ENCODE data around the gene LARGE1. TPM values are rescaled to one million over a fixed set of nuclear protein-coding genes. Genes with fewer than 3 reads are reported as not detected.

LARGE1 gene
- total RNA-seq, 2 experiments from 2014 or later = 0.69 to 1.1 TPM

GRCh38 chr22:33909075-33909458 is 11.2 kb downstream of the LARGE1 start:
- Mint-ChIP-seq H3K27ac (no peak overlapping the region), H3K4me1 (ENCODE audit: low read depth) (no peaks in the 10 kb centered on the region), H3K27me3 (ENCODE audit: low read depth) (peaks cover 7% of the 10 kb centered on the region), H3K4me3 (no peak overlapping the region), H3K36me3 (ENCODE audit: low read depth) (no peaks in the 10 kb centered on the region), H3K9me3 (no peaks in the 10 kb centered on the region)
- CTCF ChIA-PET = no interaction called here
- intact Hi-C loops (cut with micrococcal nuclease) = no loop called here
- DNase-seq = no peak

DNA sequence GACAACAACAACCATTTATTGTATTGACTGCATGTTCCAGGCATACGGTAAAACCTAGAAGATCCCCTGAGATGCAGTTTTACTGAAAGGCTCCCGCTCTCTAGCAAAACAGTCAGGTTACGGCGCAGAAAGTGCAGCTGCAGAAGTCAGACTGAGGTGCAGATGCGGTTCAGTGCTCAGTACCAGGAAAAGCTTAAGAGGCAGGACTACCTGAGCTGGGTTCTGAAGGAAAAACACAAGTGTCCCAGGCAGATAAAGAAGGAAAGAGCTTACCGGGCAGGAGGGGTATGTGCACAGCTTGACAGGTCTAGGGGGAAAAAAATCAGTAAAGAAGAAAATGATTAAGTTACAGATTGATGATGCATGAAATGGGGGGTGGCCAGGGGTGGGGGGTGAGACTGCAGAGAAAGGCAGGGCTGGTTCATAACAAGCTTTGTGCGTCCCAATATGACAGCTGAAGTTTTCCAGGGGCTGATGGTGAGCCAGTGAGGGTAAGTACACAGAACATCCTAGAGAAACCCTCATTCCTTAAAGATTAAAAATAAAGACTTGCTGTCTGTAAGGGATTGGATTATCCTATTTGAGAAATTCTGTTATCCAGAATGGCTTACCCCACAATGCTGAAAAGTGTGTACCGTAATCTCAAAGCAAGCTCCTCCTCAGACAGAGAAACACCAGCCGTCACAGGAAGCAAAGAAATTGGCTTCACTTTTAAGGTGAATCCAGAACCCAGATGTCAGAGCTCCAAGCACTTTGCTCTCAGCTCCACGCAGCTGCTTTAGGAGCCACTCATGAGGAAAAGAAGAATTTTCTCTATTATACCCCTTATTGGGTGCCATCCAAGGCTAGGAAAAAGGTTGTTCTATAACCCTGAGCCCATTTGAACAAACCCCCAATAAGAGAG is 11.9 kb downstream of the LARGE1 start:
- DNase-seq = no peak
- Mint-ChIP-seq H3K9me3 (no peaks in the 10 kb centered on the region), H3K4me1 (ENCODE audit: low read depth) (no peaks in the 10 kb centered on the region), H3K27me3 (ENCODE audit: low read depth) (peaks cover 6% of the 10 kb centered on the region), H3K27ac (no peak overlapping the region), H3K4me3 (no peak overlapping the region), H3K36me3 (ENCODE audit: low read depth) (no peaks in the 10 kb centered on the region)
- intact Hi-C loops (cut with micrococcal nuclease) = no loop called here
- CTCF ChIA-PET = no interaction called here

DNA sequence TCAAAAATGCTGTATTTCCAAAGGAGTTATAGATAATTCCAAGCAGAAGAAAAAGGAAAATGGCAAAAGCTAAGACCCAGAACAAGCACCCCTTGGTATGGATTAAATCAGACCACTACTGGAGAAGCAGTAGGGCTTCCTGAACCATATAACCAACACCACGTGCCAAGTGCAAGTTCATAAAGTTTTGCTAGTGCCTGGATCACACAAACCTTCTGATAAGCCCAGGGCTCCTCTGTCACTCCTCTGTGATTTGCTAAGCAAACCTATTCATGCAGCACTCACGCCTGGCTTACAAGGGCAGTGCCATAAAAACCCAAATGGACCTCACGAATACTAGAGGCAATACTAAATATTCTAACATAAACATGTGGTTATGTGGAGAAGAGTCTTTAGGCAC is 13.3 kb downstream of the LARGE1 start:
- Mint-ChIP-seq H3K27me3 (ENCODE audit: low read depth) (peaks cover 8% of the 10 kb centered on the region), H3K9me3 (no peaks in the 10 kb centered on the region), H3K36me3 (ENCODE audit: low read depth) (no peaks in the 10 kb centered on the region), H3K4me3 (no peak overlapping the region), H3K27ac (no peak overlapping the region), H3K4me1 (ENCODE audit: low read depth) (no peaks in the 10 kb centered on the region)
- no peak for DNase-seq
- CTCF ChIA-PET = no interaction called here
- intact Hi-C loops (cut with micrococcal nuclease) = no loop called here

GRCh38 chr22:33906475-33906874 is 13.8 kb downstream of the LARGE1 start:
- H3K27ac Mint-ChIP-seq = no peak overlapping the region
- H3K36me3 Mint-ChIP-seq (ENCODE audit: low read depth) = no peaks in the 10 kb centered on the region
- no peak for DNase-seq
- H3K9me3 Mint-ChIP-seq = no peaks in the 10 kb centered on the region
- CTCF ChIA-PET = no interaction called here
- H3K4me1 Mint-ChIP-seq (ENCODE audit: low read depth) = no peaks in the 10 kb centered on the region
- intact Hi-C loops (cut with micrococcal nuclease) = no loop called here
- H3K4me3 Mint-ChIP-seq = no peak overlapping the region
- H3K27me3 Mint-ChIP-seq (ENCODE audit: low read depth) = peaks cover 8% of the 10 kb centered on the region

GRCh38 chr22:33903012-33903411 is 17.3 kb downstream of the LARGE1 start:
- intact Hi-C loops (cut with micrococcal nuclease) = no loop called here
- H3K27me3 Mint-ChIP-seq (ENCODE audit: low read depth) = peaks cover 6% of the 10 kb centered on the region
- DNase-seq = no peak
- H3K27ac Mint-ChIP-seq = no peak overlapping the region
- H3K4me3 Mint-ChIP-seq = no peak overlapping the region
- no peaks in the 10 kb centered on the region for H3K36me3 Mint-ChIP-seq (ENCODE audit: low read depth)
- no peaks in the 10 kb centered on the region for H3K9me3 Mint-ChIP-seq
- no peaks in the 10 kb centered on the region for H3K4me1 Mint-ChIP-seq (ENCODE audit: low read depth)
- CTCF ChIA-PET = no interaction called here

DNA sequence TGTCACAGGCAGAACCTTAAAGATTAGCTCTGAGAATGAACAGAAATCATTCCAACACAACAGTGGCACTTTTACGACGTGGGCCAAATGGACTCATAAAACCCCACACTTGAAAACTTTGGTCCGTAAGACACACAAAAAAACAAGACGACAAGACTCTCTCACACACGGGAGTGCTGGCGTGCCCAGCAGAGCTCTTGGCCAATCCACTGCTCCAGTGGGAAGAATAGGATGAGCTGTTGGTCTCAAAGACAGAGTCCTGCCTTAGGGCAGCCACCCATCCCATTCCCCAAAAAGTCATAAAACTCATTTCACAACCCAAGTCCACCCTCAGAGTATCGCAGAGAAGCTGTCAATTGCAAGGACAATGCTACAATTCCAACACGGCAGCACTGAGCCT is 18.2 kb downstream of the LARGE1 start:
- DNase-seq = no peak
- H3K4me3 Mint-ChIP-seq = no peak overlapping the region
- intact Hi-C loops (cut with micrococcal nuclease) = no loop called here
- no peaks in the 10 kb centered on the region for H3K9me3 Mint-ChIP-seq
- H3K27ac Mint-ChIP-seq = no peak overlapping the region
- H3K27me3 Mint-ChIP-seq (ENCODE audit: low read depth) = peaks cover 8% of the 10 kb centered on the region
- no peaks in the 10 kb centered on the region for H3K4me1 Mint-ChIP-seq (ENCODE audit: low read depth)
- CTCF ChIA-PET = no interaction called here
- no peaks in the 10 kb centered on the region for H3K36me3 Mint-ChIP-seq (ENCODE audit: low read depth)

DNA sequence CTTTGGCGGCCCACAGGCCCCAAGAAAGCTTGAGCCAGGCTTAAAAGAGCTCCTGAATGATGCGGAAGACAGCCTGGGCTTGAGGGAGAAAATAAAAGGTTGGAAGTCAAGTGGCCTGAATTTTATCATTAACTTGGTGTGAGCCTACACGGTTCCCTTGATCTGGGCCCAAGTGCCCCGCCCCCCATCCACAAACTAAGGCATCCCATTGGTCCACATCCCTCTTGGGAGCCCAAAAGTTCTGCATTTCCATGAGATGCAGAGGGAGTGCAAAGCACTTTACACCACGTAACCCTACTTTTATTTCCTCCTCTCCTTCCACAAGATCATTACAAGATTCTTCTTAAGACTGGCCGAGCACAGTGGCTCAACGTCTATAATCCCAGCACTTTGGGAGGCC is 22.2 kb downstream of the LARGE1 start:
- CTCF ChIA-PET = no interaction called here
- Mint-ChIP-seq H3K4me1 (ENCODE audit: low read depth) (no peaks in the 10 kb centered on the region), H3K27ac (no peak overlapping the region), H3K4me3 (no peak overlapping the region), H3K36me3 (ENCODE audit: low read depth) (no peaks in the 10 kb centered on the region), H3K27me3 (ENCODE audit: low read depth) (peaks cover 9% of the 10 kb centered on the region), H3K9me3 (no peaks in the 10 kb centered on the region)
- no peak for DNase-seq
- intact Hi-C loops (cut with micrococcal nuclease) = no loop called here

DNA sequence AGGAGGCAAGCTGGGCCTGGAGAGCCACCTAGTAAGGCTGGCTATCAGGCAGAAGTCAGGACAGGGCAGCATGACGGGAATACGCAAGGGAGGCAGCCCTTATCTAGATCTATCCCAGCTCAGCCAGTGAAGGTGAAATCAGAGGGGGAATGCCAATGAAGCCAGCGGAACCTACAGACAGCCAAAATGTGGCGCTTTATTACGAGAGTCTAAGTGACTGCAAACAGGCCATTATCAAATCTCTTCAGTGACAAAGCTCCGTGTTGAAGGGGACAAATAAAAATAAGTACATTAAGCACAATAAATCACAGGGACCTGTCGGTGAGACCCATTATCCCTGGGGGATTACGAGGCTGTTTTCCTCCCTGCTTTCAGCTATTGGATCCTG is 22.8 kb downstream of the LARGE1 start:
- H3K36me3 Mint-ChIP-seq (ENCODE audit: low read depth) = no peaks in the 10 kb centered on the region
- DNase-seq = no peak
- no peak overlapping the region for H3K27ac Mint-ChIP-seq
- intact Hi-C loops (cut with micrococcal nuclease) = no loop called here
- CTCF ChIA-PET = no interaction called here
- peaks cover 9% of the 10 kb centered on the region for H3K27me3 Mint-ChIP-seq (ENCODE audit: low read depth)
- H3K4me1 Mint-ChIP-seq (ENCODE audit: low read depth) = no peaks in the 10 kb centered on the region
- no peaks in the 10 kb centered on the region for H3K9me3 Mint-ChIP-seq
- no peak overlapping the region for H3K4me3 Mint-ChIP-seq

DNA sequence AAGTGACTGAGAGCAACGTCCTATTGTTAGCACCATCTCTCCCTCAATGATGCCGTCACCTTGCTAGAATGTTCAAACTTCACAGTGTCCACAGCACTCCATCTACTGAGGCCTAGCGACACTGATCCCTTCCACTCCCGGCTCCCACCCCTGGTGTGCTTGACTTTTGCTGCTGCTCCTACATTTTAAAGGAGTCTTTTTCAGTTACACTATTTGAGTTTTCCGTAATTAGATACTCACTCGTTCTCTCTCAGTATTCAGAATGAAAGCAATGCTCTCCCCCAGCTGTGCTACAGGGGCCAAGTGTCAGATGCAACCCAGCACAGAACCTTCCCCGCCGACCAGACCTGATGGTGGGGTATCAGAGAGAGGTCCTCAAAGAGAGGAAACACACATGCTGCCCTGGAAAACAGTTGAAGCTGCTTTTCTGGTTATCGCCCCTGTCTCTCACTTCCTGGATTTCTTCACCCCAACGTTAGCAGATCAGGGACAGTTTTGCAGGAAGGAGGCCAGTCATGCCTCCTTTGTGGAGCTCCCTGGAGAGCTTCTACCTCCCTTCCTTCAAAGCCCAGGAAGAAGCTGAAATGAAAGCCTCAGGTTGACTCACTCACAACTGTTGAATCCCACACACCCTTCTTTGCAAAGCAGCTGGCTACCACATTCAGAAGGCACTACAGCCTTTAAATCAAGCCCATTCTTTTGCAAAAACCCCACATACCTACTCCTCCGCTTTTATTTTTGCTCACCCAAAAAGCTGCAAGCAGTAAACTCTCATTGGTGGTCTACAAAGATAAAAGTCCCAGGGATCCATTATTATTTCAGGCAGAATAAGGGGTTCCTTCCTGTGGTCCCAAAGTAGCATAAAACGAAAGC is 23.5 kb downstream of the LARGE1 start:
- H3K4me3 Mint-ChIP-seq = no peak overlapping the region
- no peak for DNase-seq
- intact Hi-C loops (cut with micrococcal nuclease) = no loop called here
- peaks cover 9% of the 10 kb centered on the region for H3K27me3 Mint-ChIP-seq (ENCODE audit: low read depth)
- H3K36me3 Mint-ChIP-seq (ENCODE audit: low read depth) = no peaks in the 10 kb centered on the region
- H3K27ac Mint-ChIP-seq = no peak overlapping the region
- CTCF ChIA-PET = no interaction called here
- H3K9me3 Mint-ChIP-seq = no peaks in the 10 kb centered on the region
- no peaks in the 10 kb centered on the region for H3K4me1 Mint-ChIP-seq (ENCODE audit: low read depth)

DNA sequence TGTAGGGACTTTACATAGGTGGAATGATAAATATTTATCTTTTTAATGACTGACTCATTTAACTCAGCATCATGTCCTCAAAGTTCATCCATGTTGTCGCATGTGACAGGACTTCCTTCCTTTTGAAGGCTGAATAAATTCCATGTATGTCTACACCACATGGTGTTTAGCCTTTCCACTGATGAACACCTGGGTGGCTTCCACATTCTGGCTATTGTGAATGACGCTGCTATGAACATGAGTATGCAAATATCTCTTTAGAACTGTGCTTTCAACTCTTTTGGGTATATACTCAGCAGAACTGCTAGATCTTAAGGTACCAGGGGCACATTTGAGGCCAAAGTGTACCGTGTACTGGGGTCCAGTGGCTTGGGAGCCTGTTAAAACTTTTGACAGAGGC is 24.1 kb downstream of the LARGE1 start:
- no peak overlapping the region for H3K27ac Mint-ChIP-seq
- intact Hi-C loops (cut with micrococcal nuclease) = no loop called here
- DNase-seq = no peak

GRCh38 chr22:33895444-33895843 is 24.8 kb downstream of the LARGE1 start:
- Mint-ChIP-seq H3K4me3 (no peak overlapping the region), H3K27ac (no peak overlapping the region), H3K4me1 (ENCODE audit: low read depth) (no peaks in the 10 kb centered on the region), H3K27me3 (ENCODE audit: low read depth) (peaks cover 10% of the 10 kb centered on the region), H3K36me3 (ENCODE audit: low read depth) (no peaks in the 10 kb centered on the region), H3K9me3 (no peaks in the 10 kb centered on the region)
- intact Hi-C loops (cut with micrococcal nuclease) = no loop called here
- no peak for DNase-seq
- CTCF ChIA-PET = no interaction called here

More for the DNA sequence above, 24.1 kb downstream of the LARGE1 start:
- CTCF ChIA-PET = no interaction called here
- H3K9me3 Mint-ChIP-seq = no peaks in the 10 kb centered on the region
- no peaks in the 10 kb centered on the region for H3K36me3 Mint-ChIP-seq (ENCODE audit: low read depth)
- H3K4me1 Mint-ChIP-seq (ENCODE audit: low read depth) = no peaks in the 10 kb centered on the region
- no peak overlapping the region for H3K4me3 Mint-ChIP-seq
- H3K27me3 Mint-ChIP-seq (ENCODE audit: low read depth) = peaks cover 10% of the 10 kb centered on the region

GRCh38 chr22:33894515-33894914 is 25.8 kb downstream of the LARGE1 start:
- H3K9me3 Mint-ChIP-seq = no peaks in the 10 kb centered on the region
- H3K27me3 Mint-ChIP-seq (ENCODE audit: low read depth) = peaks cover 6% of the 10 kb centered on the region
- no peak for DNase-seq
- no peak overlapping the region for H3K27ac Mint-ChIP-seq
- CTCF ChIA-PET = no interaction called here
- no peaks in the 10 kb centered on the region for H3K36me3 Mint-ChIP-seq (ENCODE audit: low read depth)
- intact Hi-C loops (cut with micrococcal nuclease) = no loop called here
- no peak overlapping the region for H3K4me3 Mint-ChIP-seq
- H3K4me1 Mint-ChIP-seq (ENCODE audit: low read depth) = no peaks in the 10 kb centered on the region

GRCh38 chr22:33894036-33894435 is 26.2 kb downstream of the LARGE1 start:
- Mint-ChIP-seq H3K27ac (no peak overlapping the region), H3K9me3 (no peaks in the 10 kb centered on the region), H3K27me3 (ENCODE audit: low read depth) (peaks cover 6% of the 10 kb centered on the region), H3K4me1 (ENCODE audit: low read depth) (no peaks in the 10 kb centered on the region), H3K36me3 (ENCODE audit: low read depth) (no peaks in the 10 kb centered on the region), H3K4me3 (no peak overlapping the region)
- intact Hi-C loops (cut with micrococcal nuclease) = no loop called here
- CTCF ChIA-PET = no interaction called here
- no peak for DNase-seq
